Activated naive CD8-positive, alpha-beta T cell treated with anti-CD3 and anti-CD28 coated beads, Interleukin-2, amount 50 U/mL, for 16 hours (primary cell): ENCODE data around the gene IQCC.
"Not testable (repeated sequence)": the region's sequence is repeated elsewhere in the genome, so short reads cannot be mapped to it uniquely, and the experiment has no call there.

Source experiments
- DNase-seq: peaks from one replicate; pipeline ENCODE4 v3.0.0-alpha.2; 2020; ENCODE audit warnings: low read depth, low spot score

IQCC gene

DNA sequence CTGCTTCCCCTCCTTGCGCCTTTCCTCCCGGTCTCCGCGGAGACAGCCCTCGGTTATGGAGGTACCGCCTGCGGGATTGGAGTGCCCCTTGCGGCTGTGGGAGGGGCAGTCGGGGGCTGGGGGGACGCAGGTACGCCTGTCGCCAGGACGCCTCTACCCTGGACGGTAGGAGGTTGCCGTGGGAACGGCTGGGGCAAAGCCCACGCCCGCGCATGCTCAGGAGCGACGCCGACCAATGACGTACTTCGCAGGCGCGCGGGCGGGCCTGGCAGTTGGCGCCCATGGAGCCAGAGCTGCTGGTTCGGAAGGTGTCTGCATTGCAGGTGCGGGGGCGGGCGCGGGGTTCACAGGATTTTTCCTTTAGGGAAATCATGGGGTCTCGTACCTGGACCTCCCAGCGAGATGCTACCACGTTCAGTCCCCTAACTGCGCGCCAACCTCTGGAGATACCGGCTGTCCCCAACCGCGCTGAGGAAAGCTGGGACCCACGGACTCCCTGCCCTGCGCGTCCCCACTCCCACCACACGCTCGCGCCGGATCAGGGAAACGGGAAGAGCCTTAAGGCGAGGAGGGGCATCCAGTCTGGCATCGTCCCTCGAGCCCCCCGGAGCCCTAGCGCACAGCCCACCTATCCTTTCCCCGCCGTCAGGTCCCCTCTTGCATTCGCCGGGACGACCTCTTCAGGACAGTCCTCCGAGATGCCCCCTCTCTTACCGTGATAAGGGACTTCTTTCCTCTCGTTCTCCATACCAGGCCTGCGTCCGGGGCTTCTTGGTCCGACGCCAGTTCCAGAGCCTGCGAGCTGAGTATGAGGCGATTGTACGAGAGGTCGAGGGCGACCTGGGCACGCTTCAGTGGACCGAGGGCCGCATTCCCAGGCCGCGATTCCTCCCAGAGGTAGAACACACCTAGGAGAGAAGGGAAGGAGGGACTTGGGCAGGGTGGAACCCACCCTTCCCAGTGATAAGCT, at the start of gene IQCC:
Gene IQCC (plus strand): TSS at position 271 of the 970 bp plus-strand sequence. CDS start 11 bp downstream, at position 282.
- peak; percentile 52 for DNase-seq

DNA sequence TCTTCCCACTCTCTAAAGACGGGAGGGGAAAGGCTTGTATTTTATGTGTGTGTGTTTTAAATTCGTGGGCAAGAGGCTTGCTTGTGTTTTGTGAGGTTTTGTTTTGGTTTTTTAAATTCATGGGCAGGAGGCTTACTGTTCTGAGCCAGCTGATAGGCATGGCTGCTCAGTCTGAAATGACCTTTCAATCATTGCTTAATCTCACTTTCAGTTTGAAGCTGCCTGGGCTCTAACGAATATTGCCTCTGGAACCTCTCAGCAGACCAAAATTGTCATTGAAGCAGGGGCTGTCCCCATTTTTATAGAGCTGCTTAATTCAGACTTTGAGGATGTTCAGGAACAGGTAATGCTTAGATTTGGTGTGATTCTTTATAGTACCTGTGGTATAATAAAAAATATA, 46.3 kb upstream of the IQCC start:
- DNase-seq: no peak

DNA sequence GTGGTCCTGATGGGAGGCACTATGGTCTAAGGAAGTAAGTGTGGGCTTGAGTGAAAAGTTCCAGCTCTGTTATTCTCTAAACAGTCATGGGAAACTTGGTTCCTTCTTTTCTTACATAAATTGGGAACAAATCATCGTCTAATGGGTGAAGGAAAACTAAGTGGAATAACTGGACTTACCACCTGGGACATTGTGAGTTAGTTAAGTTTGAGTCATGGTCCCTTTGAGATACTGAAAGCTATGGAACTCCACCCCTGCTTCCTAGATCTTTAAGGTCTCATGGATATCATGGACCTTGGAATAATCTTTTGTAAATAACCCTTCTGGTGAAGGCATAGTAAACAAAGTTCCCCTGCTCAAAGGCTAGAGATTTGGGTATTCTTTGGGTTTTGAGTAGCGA, 42.1 kb upstream of the IQCC start:
- no peak for DNase-seq

DNA sequence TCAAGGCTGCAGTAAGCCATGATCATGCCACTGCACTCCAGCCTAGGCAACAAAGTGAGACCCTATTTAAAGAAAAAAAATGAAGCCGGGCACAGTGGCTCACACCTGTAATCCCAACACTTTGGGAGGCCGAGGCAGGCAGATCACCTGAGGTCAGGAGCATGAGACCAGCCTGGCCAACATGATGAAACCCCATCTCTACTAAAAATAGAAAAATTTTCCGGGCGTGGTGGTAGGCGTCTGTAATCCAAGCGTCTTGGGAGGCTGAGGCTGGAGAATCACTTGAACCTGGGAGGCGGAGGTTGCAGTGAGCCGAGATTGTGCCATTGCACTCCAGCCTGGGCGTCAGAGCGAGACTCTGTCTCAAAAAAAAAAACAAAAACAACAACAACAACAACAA, 39.8 kb upstream of the IQCC start:
- DNase-seq: not testable (repeated sequence)

DNA sequence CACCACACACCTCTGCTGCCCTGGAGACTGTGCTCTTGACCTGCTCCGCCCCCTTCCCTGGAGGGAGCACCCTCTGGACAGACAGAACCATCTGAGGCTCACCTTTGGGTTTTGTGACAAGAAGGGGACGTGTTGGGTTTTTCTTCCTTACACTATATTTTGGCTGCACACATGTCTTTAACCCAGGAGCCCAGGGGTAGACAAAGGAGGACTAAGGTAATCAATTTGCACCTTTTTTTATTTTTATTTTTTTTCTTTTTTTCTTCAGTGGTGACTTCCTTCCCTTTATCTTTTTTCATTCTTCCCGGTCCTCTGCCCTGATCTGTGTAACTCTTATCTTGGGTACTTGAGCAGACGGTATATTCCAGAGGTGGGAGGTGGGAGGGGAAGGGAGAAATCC, 34.5 kb upstream of the IQCC start:
- no peak for DNase-seq

DNA sequence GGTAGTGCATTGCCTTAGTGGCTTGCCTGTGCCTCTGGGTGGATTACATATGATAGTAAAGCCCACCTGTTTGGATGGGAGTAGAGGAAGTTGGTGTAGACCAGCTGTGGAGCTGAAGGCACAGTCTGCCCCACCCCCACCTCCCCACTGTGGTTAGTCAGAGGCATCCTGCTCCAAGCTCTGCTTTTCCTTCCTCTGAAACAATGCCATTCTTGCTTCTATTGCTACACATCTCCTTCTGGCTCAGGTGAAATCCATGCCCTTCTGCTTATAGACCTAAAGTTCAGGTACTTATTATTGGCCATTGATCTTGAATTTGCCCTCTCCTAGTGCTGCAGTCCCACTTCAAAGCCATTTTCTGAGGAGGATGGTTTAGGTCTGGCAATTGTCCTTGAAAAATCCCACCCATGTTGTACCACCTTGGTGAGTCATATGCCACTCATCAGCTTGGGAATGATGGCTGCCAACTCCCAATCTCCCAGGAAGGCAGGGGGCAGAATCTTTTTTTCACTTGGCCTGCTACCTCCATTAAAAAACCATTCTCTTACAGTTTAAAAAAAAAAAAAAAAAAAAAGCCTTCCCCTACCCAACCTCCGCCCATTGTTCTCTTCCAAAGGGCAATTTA, 32.7 kb upstream of the IQCC start:
- DNase-seq: no peak

DNA sequence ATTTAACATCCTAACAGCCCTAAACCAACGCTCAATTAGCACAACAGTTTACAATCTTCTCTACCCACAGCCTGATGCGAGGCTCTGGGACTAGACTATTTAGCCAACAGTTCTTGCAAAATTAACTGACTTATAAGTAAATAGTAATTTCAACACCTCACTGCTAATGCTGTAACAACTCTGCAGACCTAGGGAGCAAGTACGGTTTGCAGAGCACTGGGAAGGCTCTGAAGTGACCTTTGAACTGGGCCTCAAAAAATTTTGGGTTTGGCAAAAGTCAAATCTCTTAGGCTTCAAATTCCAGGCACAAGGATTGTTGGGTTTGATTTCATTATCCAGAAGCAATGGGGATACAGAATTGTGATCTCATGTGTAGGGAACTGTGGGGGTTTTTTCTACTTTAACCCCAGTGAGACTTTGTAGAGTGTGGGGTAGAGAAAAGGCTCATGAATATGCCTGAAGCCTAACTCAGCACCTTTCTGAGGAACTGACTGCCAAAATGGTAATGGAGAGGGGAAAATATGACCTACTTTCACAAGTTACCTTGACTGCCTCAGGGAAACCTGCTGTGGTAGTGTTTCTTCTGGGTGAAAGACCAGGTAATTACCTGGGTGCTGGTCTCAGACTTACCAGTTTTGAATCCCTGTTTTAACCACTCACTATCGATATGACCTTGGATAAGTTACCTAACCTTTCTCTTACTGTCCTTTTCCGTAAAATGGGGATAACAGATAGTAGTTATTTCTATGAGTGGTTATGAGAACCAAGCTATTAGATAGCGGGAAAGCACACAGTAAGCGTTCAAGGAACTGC, 26.9 kb upstream of the IQCC start:
- DNase-seq: no peak

DNA sequence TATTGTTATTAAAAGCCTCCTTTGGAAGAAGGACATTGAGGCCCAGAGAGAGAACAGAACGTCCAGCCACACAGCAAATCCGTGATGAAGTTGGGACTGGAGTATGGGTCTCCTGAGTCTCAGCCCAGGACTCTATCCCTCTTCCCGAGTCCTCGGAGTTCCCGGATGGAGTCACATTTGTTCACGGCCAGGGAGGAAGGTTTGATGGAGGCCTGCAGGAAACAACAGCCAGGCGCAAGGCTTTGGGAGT, 26.4 kb upstream of the IQCC start:
- no peak for DNase-seq

DNA sequence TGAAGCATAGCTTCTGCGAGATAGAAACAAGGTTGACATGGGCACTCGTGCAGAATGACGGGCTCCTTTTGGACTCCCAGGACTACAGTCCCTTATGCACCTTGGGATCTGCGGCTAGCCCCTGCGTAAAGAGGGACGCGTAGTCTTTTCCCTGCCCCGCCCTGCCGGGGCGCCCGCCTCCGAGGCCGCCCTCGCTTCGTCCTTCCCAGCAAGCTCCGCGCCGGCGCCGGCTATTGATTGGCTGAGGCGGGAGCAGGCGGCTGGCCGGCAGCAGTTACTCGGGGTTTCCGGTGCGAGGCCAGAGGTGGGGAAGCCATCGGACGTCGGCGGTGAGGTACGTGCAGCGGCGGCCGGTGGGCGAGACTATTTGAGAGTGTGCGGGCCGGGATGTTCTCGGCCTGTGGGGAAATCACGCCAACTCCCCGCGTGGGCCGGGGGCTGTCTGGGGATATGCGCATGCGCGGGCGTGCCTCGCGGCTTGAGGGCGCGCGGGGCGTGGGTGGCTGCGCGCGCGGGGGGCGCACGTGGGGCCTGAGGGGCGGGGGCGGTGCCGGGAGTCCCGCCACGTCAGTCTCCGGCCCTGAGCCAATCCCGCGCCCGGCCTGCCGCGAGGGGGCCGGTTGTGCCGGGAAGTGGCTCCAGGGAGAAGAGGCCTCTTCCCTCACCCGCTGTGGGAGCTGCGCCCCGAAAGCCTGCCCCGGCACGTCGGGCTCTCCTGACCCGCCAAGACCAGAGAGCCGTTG, 25.9 kb upstream of the IQCC start, which contains the start of gene TXLNA:
Gene TXLNA (plus strand): TSS at position 233 of the 743 bp plus-strand sequence. CDS start 671 bp downstream, outside the sequence.
- peak; percentile 70 for DNase-seq

DNA sequence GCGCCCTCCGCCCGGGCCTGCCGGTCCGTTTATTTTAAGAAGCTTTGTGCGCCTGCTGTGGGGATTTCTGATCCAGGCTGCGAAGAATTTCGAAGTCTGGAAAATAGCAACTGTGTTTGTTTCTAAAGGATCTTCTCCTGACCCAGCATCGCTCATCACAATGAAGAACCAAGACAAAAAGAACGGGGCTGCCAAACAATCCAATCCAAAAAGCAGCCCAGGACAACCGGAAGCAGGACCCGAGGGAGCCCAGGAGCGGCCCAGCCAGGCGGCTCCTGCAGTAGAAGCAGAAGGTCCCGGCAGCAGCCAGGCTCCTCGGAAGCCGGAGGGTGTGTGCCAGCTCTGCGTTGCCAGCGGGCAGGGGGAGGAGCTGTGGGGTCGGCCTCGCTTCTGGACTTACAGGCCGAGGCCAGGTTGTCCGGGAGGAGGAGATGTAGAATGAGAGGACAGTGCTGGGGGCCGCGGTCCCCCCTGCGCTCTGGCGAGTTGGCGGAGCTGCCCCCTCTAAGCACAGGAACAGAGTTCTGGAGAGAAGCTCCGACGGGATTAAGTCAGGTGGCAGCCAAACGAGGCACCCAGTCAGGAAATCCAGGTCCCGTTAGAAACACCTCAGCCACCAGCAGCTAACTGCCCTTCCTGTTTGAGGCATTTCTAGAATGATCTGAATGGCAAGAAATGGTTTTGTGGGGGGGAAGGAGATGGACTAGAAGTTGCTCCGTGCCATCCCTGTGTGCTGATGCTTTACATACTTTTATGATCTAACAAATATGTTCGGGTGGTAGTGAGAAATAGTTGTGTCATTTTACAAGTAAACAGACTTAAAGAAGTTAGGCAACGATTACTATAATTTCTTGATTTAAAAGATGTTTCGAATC, 25.0 kb upstream of the IQCC start:
- no peak for DNase-seq

DNA sequence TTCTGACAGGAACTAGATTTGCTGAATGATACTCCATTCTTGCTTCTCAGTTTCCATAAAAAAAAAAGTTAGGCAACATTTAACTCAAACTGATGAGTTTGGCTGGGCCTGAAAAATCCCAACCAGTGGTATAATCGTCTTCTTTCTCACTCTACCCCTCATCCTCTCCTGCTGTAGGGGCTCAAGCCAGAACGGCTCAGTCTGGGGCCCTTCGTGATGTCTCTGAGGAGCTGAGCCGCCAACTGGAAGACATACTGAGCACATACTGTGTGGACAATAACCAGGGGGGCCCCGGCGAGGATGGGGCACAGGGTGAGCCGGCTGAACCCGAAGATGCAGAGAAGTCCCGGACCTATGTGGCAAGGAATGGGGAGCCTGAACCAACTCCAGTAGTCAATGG, 24.4 kb upstream of the IQCC start:
- DNase-seq: no peak

DNA sequence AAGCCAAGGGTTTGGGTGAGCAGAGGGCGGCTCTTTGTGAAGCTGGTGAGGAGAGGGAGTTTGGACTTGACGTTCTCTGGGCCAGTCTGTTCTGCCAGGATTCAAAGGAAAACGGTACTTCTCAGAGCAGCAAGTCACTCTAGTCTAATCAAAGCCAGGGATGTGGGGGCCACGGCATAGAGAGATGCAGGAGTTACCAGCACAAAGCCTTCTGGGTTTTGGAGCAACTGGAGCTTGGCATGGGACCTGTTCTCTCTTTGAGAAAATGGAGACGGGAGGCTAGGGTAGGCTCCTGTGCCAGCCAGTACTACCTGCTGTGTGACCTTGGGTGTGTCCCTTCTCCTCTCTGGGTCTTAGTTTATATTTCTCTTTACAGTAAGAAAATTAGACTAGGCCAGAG, 23.9 kb upstream of the IQCC start:
- no peak for DNase-seq

DNA sequence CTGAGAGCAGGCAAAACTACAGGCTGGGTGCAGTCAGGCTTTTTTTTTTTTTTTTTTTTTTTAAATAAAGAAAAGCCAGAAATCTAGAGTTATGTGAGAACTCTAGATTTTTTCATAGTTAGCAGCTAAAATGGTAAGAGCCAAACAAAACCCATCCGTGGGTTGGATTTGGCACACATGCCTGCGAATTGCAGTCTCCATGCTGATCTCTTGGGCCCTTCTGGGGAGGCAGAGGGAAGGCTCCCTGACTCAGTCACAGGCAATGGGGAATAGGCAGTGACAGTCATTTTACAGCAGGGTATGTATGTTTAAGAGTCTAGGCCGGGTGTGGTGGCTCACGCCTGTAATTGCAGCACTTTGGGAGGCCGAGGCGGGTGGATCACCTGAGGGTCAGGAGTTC, 23.4 kb upstream of the IQCC start:
- DNase-seq: no peak

DNA sequence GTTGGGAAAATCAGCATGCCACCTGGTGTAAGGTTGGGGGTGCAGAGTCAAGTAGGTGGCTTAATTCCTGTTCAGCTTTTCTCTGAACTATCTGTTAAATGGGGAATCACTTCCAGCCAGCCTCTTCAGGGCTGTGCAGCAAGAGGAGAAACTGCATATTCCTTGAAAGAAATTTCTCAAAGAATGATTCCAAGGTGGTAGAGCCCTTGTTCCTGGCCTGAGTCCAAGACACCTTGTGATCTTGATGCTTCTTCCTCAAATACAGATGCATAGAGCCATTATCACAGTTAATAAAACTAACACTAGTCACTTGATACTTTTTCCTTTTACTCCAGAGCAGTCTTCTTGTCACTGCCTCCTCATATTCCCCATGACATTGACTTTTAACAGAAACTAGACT, 20.8 kb upstream of the IQCC start:
- DNase-seq: no peak

DNA sequence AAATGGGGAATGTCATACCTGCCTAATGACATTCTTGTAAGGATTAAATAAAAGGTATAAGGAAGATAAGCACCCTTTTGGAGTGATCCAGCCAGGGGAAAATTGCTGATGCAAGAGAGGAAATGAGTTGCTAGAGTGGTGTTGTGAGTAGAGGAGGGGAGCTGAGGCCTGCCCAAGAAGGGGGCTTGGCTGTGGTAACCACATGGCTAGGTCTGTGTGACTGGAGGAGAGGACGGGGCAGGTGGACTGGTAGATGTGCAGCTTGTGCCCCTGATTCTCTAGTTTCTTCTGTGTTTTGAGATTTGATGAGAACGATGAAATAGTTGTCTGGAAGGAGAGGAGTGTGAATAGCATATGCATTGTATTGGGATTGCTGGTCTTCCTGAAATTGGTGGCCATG, 19.4 kb upstream of the IQCC start:
- DNase-seq: no peak

DNA sequence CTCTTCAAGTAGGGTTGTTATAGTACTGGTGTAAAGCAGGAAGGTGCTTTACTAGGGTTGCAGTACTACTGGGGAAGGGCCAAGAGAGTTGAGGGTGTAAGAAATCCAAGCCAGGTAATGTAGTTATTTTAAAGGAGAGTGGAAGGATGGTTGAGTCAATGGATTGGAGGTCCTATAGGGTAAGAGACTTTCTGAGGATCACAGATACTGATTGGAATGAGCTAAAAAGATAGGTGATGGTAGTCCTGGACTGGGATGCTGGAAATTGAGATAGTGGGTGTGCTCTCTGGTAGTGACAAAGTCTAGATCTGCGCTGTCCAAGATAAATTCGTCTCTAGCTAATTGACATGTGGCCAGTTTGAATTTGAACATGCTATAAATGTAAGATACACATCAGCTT, 19.0 kb upstream of the IQCC start:
- no peak for DNase-seq

DNA sequence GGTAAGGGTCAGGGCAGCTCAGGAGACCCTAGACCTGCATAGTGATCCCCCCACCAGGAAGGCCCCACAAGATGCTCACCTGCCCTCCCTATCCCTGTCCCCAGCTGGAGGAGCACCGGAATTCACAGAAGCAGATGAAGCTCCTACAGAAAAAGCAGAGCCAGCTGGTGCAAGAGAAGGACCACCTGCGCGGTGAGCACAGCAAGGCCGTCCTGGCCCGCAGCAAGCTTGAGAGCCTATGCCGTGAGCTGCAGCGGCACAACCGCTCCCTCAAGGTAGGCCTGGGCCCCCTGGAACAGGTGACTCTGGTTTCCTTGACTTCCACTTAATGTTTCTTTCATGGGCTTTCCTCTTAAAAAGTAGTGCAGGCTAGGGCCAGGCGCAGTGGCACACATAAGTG, 17.6 kb upstream of the IQCC start:
- DNase-seq: no peak

DNA sequence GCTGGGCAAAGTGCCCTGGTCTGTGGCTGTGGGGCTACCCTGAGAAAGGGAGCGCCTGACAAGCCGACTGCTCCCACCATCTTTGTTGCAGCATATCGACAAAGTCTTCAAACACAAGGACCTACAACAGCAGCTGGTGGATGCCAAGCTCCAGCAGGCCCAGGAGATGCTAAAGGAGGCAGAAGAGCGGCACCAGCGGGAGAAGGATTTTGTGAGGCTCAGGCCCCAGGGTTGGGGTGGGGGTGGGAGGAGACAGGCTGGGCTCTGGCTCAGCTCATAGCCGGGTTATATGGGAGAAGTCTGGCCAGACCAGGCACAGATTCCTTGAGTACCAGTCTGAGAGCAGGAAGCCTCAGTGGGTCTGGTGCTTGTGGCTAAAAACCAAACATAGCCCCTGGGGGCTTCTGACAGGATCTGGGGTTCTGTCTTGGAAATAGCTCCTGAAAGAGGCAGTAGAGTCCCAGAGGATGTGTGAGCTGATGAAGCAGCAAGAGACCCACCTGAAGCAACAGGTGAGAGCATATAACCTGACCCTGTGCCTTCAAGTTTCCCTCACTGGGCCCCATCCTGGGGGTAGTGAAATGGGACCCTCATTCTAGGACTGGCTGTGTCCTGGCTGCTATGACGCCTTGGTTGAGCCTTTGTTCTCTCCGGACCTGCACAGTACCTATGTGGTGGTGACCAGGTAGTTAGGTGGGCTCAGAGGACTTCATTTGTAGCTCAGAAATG, 13.1 kb upstream of the IQCC start:
- DNase-seq: no peak

DNA sequence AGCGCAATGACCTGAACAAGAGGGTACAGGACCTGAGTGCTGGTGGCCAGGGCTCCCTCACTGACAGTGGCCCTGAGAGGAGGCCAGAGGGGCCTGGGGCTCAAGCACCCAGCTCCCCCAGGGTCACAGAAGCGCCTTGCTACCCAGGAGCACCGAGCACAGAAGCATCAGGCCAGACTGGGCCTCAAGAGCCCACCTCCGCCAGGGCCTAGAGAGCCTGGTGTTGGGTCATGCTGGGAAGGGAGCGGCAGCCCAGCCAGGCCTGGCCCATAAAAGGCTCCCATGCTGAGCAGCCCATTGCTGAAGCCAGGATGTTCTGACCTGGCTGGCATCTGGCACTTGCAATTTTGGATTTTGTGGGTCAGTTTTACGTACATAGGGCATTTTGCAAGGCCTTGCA, 10.5 kb upstream of the IQCC start:
- DNase-seq: no peak

DNA sequence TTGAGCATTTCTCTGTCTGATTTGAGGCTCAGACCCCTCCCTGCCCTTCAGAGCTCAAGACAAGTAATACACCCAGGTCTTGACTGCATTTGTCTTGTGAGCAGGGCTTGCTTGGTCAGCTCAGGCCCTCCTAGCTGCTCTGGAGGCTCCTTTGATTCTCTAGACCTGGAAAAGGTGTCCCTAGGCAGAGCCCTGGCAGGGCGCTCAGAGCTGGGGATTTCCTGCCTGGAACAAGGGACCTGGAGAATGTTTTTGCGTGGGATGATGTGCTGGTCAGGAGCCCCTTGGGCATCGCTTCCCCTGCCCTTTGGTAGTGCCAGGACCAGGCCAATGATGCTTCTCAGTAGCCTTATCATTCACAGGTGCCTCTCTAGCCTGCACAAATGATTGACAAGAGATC, 9.9 kb upstream of the IQCC start:
- no peak for DNase-seq
